LNCAP (cell line): Measurements from ENCODE around the gene COPZ1.

ENCODE experiments used
- CTCF ChIP-seq: fragments of 450-650 bp; IDR thresholded peaks from 2 replicates; pipeline ENCODE4 v1.5.1; 2017; ENCODE audit warnings: mild to moderate bottlenecking

COPZ1 gene

GRCh38 chr12:54338698-54339296, 13.9 kb downstream of the COPZ1 start:
- no peak for TF ChIP-seq CTCF

DNA sequence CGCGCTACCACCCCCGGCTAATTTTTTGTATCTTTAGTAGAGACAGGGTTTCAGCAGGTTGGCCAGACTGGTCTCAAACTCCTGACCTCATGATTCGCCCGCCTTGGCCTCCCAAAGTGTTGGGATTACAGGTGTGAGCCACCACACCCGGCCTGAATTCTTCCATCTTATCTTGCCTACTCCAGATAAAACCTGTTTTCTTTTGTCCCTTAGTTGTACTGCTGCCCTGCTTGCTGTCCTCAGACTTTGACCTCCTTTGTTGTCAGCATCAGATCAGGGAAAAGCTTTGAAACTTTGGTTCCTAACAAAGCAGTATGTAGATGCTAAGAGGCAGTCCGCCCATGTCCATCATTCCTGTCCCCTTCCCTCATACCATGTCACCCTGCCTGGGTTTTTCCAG, 15.9 kb downstream of the COPZ1 start:
- no peak for TF ChIP-seq CTCF

DNA sequence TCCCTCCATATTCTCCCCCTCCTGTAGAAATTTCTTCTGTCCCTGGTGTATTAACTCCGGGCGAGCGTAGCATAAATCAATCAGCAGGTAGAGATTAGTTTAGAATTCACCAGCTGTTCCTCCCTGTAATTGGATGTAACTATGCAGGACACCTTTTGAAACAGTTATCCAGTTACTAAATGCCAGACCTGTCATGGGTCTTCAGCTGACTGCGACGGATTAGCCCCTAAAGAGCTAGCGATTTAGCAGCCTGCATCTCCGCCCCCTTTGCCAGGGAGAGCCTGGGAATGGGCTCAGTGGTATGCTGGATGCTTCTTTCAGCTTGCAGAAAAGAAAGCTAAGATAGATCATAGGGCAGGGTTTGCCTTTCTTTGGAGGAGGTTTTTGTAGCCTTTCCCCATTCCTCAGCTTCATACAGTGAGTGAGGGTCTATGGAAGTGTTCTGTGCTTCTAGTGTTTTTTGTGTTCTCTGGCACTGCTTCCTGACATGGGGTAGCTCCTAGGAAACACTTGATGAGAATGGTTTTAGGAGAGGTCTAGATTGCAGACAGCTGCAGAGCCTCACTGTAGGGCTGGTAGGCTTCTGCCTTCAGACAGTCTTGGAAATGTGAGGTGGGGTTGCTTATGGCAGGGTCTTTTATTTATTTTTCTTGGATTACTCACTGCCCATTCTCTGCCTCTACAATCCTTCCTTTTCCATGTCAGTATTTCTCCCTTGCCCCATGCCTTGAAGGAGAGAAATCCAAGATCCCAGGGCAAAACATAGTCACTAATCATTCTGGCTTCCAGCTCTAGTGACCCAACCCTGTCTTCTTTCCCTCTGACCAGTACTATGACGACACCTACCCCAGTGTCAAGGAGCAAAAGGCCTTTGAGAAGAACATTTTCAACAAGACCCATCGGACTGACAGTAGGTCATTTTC, 16.7 kb downstream of the COPZ1 start:
- TF ChIP-seq CTCF, result no peak

- no peak for TF ChIP-seq CTCF
Observed at GRCh38 chr12:54349036-54349435, 24.1 kb downstream of the COPZ1 start.

- no peak for TF ChIP-seq CTCF
Observed at GRCh38 chr12:54349679-54350078, 24.7 kb downstream of the COPZ1 start.

- TF ChIP-seq CTCF, result no peak
Observed at GRCh38 chr12:54350743-54351142, 25.8 kb downstream of the COPZ1 start.

- TF ChIP-seq CTCF, result no peak
Observed at GRCh38 chr12:54351341-54351740, 26.4 kb downstream of the COPZ1 start.
